ENCODE results near the gene SERPINB1.
"Not testable (repeated sequence)": the region's sequence is repeated elsewhere in the genome, so short reads cannot be mapped to it uniquely, and the experiment has no call there.

The SERPINB1 gene

GRCh38 chr6:2817903-2818443, 23.7 kb downstream of the SERPINB1 start:
- DNase-seq (ENCODE audit: low spot score): peak; percentile 47

- DNase-seq (ENCODE audit: low spot score): no peak
These were observed 25.5 kb downstream of the SERPINB1 start for GRCh38 chr6:2816158-2816557.

GRCh38 chr6:2812695-2813094, 29.0 kb downstream of the SERPINB1 start:
- no peak for DNase-seq (ENCODE audit: low spot score)

- no peak for DNase-seq (ENCODE audit: low spot score)
These were observed 31.5 kb downstream of the SERPINB1 start for GRCh38 chr6:2810092-2810671.

GRCh38 chr6:2809015-2809414, 32.6 kb downstream of the SERPINB1 start:
- no peak for DNase-seq (ENCODE audit: low spot score)

GRCh38 chr6:2807342-2808090, 34.1 kb downstream of the SERPINB1 start:
- no peak for DNase-seq (ENCODE audit: low spot score)

GRCh38 chr6:2806644-2807043, 35.0 kb downstream of the SERPINB1 start:
- no peak for DNase-seq (ENCODE audit: low spot score)

GRCh38 chr6:2805031-2805430, 36.6 kb downstream of the SERPINB1 start:
- DNase-seq (ENCODE audit: low spot score): no peak

GRCh38 chr6:2804516-2804915, 37.1 kb downstream of the SERPINB1 start:
- no peak for DNase-seq (ENCODE audit: low spot score)

- no peak for DNase-seq (ENCODE audit: low spot score)
These were observed 37.8 kb downstream of the SERPINB1 start for GRCh38 chr6:2803731-2804429.

GRCh38 chr6:2802521-2803060, 39.1 kb downstream of the SERPINB1 start:
- DNase-seq (ENCODE audit: low spot score): no peak

- not testable (repeated sequence) for DNase-seq (ENCODE audit: low spot score)
These were observed 40.0 kb downstream of the SERPINB1 start for GRCh38 chr6:2801687-2802086.

- DNase-seq (ENCODE audit: low spot score): no peak
These were observed 40.9 kb downstream of the SERPINB1 start for GRCh38 chr6:2800552-2801316.

GRCh38 chr6:2799936-2800527, 41.6 kb downstream of the SERPINB1 start:
- no peak for DNase-seq (ENCODE audit: low spot score)

GRCh38 chr6:2798586-2799134, 43.0 kb downstream of the SERPINB1 start:
- DNase-seq (ENCODE audit: low spot score): no peak

- no peak for DNase-seq (ENCODE audit: low spot score)
These were observed 44.1 kb downstream of the SERPINB1 start for GRCh38 chr6:2797564-2798031.

GRCh38 chr6:2796861-2797260, 44.8 kb downstream of the SERPINB1 start:
- no peak for DNase-seq (ENCODE audit: low spot score)

- no peak for DNase-seq (ENCODE audit: low spot score)
These were observed 45.7 kb downstream of the SERPINB1 start for GRCh38 chr6:2795956-2796355.

GRCh38 chr6:2795162-2795561, 46.5 kb downstream of the SERPINB1 start:
- DNase-seq (ENCODE audit: low spot score): no peak

GRCh38 chr6:2794171-2794730, 47.4 kb downstream of the SERPINB1 start:
- no peak for DNase-seq (ENCODE audit: low spot score)

Measured in AG20443 (cell line).